Cardiac fibroblast (primary cell): ENCODE data around the gene ZNF280D.
"Not testable (repeated sequence)": the region's sequence is repeated elsewhere in the genome, so short reads cannot be mapped to it uniquely, and the experiment has no call there.

Experiments
- DNase-seq, 2 donors: peaks; one replicate each; pipeline versions ENCODE4 v3.0.0 to v3.0.0-alpha.2; 2010; ENCODE audit warnings: low read depth in 2 of 2
- H3K4me3 ChIP-seq, 2 donors: replicated peaks in 1 of 2; 1 replicate in 1 of 2; 2 replicates in 1 of 2; pipeline ENCODE4 v1.5.1; 2011; ENCODE audit warnings: low read depth in 2 of 2, low read length in 2 of 2, mild to moderate bottlenecking in 2 of 2, moderate library complexity in 1 of 2
- TF ChIP-seq, protein P1 (sequence below): IDR thresholded peaks from one replicate; pipeline ENCODE4 v1.5.1; 2011; ENCODE audit warnings: low read depth, mild to moderate bottlenecking, low read length, inconsistent platforms

Gene ZNF280D

DNA sequence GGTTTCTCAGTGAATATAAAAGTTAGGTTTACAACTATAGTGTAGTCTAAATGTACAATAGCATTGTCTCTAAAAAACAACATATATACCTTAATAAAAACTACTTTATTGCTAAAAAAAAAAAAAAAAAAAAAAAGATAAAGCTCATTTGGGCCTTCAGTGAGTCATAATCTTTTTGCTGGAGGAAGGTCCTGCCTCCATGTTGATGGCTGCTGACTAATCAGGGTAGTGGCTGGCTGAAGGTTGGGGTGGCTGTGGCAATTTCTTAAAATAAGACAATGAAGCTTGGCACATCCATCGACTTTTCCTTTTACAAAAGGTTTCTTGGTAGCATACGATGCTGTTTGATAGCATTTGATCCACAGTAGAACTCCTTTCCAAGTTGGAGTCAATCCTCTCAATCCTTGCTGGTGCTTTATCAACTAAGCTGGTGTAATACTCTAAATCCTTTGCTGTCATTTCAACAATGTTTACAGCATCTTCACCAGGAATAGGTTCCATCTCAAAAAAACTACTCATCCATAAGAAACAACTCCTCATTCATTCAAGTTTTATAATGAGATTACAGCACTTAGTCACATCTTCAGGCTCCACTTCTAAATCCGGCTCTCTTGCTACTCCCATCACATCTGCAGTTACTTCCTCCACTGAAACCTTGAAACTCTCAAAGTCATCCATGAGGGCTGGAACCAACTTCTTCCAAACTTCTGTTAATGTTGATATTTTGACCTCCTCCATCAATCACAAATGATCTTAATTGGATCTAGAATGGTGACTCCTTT lies 13.3 kb downstream of the ZNF280D start:
- no peak for DNase-seq
- TF ChIP-seq, protein P1, sequence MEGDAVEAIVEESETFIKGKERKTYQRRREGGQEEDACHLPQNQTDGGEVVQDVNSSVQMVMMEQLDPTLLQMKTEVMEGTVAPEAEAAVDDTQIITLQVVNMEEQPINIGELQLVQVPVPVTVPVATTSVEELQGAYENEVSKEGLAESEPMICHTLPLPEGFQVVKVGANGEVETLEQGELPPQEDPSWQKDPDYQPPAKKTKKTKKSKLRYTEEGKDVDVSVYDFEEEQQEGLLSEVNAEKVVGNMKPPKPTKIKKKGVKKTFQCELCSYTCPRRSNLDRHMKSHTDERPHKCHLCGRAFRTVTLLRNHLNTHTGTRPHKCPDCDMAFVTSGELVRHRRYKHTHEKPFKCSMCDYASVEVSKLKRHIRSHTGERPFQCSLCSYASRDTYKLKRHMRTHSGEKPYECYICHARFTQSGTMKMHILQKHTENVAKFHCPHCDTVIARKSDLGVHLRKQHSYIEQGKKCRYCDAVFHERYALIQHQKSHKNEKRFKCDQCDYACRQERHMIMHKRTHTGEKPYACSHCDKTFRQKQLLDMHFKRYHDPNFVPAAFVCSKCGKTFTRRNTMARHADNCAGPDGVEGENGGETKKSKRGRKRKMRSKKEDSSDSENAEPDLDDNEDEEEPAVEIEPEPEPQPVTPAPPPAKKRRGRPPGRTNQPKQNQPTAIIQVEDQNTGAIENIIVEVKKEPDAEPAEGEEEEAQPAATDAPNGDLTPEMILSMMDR: no peak
- H3K4me3 ChIP-seq: no peak overlapping the region

DNA sequence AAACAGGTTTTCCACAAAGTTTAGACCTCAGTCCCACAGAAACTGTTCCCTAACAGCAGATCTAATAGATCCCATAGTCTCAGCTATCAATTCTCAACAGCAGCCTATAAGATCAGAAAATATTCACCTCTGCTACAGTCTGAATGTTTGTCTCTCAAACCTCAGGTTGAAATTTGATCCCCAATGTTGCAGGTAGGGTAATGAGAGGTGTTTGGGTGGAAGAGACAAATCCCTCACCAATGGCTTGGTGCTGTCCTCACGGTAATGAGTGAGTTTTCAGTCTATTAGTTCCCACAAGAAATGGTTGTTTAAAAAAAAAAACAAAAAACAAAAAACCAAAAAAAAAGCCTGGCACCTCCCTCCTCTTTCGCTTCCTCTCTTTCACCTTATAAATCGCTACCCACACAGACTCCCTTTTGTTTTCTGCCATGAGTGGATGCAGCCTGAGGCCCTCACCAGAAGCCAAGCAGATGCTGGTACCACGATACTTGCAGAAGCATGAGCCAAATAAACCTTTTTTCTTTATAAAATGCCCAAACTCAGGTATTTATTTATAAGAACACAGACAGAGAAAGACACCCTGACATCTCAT lies 14.2 kb downstream of the ZNF280D start:
- H3K4me3 ChIP-seq: no peak overlapping the region
- TF ChIP-seq, protein P1: no peak
- no peak for DNase-seq

DNA sequence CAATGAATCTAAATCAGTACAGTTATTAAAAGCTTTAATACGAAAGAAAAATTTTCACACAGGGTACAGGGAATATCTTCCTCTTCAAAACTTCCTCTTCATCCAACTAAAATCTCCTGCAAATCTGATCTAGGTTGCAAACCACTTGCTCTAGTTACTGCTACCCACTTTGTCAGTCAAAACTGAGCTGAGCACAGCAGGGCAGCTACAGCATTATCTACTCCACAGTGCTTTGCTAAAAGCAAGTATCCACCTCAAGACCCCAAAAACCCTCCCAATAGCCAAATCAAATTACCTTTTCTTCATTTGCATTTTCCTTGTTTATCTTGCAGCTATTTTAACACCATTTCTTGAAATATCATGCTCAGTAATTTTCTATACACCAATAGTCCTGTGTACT lies 14.7 kb downstream of the ZNF280D start:
- H3K4me3 ChIP-seq: no peak overlapping the region
- TF ChIP-seq, protein P1: no peak
- DNase-seq: no peak

DNA sequence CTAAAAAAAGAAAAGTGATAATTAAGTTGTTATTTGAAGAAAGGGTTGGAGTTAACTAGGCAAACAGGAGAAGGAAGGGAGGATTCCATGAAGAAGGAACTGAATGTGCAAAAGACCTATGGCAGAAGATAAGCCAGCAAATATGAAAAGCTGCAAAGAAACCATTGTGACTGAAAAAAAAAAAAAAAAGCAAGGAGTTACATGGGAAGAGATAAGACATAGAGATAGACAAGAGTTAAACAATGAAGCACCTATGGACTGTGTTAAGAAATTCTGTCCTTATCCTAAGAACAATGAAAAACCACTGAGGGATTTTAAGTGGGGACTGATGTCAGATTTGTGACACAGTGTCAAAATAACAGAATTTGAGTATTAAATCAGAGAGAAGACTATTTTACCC lies 17.0 kb downstream of the ZNF280D start:
- TF ChIP-seq, protein P1: no peak
- no peak overlapping the region for H3K4me3 ChIP-seq
- no peak for DNase-seq

DNA sequence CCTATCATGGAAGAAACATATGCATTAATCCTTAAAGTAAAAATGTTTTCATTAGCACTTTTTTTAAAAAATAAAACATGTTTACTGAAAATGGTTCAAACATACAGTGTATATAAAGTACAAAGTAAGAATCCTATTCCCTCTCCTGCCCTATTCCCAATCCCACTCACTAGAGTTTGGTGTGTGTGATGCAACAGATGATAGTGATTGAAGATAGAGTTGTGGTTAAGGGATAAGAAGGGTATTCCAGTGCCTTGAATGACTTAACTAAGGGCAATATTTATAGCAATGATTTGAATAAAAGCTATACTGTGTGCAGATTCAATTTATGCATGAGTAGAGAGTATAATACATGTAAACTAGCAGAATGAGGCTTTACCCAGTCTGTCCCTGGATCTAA lies 18.1 kb downstream of the ZNF280D start:
- no peak for DNase-seq
- H3K4me3 ChIP-seq: no peak overlapping the region
- TF ChIP-seq, protein P1: no peak

DNA sequence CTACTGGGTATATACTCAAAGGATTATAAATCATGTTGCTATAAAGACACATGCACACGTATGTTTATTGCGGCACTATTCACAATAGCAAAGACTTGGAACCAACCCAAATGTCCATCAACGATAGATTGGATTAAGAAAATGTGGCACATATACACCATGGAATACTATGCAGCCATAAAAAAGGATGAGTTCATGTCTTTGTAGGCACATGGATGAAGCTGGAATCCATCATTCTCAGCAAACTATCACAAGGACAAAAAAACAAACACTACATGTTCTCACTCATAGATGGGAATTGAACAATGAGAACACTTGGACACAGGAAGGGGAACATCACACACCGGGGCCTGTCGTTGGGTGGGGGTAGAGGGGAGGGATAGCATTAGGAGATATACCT lies 23.8 kb downstream of the ZNF280D start:
- not testable (repeated sequence) for DNase-seq, H3K4me3 ChIP-seq

DNA sequence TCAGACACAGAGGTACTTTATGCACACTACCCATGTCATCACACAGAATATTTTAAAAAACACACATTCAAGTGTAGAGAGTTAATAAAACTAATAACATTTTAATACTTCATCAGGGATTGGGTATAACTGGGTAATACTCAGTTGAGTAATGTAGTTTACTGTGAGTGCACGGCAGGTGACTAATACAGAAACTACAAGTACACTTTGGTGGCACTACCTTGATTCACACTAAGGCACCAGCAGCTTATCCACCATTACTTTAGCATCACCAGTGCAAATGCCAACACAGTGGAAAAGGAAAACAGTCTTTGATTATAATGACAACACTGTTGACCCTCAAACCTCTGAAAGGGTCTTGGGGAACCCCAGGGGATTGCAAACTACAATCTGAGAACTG lies 33.6 kb downstream of the ZNF280D start:
- TF ChIP-seq, protein P1: no peak
- H3K4me3 ChIP-seq: no peak overlapping the region
- DNase-seq: no peak
